ENCODE data around the gene EXOC4. TPM values are rescaled to one million over a fixed set of nuclear protein-coding genes. Genes with fewer than 3 reads are reported as not detected.

Gene EXOC4
- total RNA-seq, 1 experiment from 2014 or later: 75.8 TPM

- no peak overlapping the region for H2BK120ac ChIP-seq (ENCODE audit: low read depth, low read length, poor library complexity, severe bottlenecking)
- no peak for DNase-seq
- no peaks in the 10 kb centered on the region for H3K79me2 ChIP-seq (ENCODE audit: insufficient read depth, low read length)
- H3K56ac ChIP-seq (ENCODE audit: insufficient read length, low read depth, low read length): no peak overlapping the region
- no peak overlapping the region for H3K27ac ChIP-seq (ENCODE audit: insufficient read length, low read depth, low read length)
- no peaks in the 10 kb centered on the region for H4K20me1 ChIP-seq (ENCODE audit: control insufficient read depth, insufficient read depth, insufficient read length)
- no peak overlapping the region for H2BK20ac ChIP-seq (ENCODE audit: low read depth, low read length, poor library complexity, severe bottlenecking)
- H3K4ac ChIP-seq (ENCODE audit: low read depth, low read length): no peak overlapping the region
- no peak overlapping the region for H2BK12ac ChIP-seq (ENCODE audit: insufficient read length, low read depth, low read length)
- no peak overlapping the region for H3K9ac ChIP-seq (ENCODE audit: extremely low read depth, insufficient read length, low read length)
- Mint-ChIP-seq H3K36me3 (ENCODE audit: insufficient read depth in 1 of 3, low read depth in 3 of 3) (no peaks in the 10 kb centered on the region), H3K4me3 (no peak overlapping the region), H3K27ac (no peak overlapping the region), H3K9me3 (no peaks in the 10 kb centered on the region), H3K27me3 (ENCODE audit: low read depth) (no peaks in the 10 kb centered on the region), H3K4me1 (peaks cover 11 to 17% of the 10 kb centered on the region in 2 experiments)
- H2AFZ ChIP-seq (ENCODE audit: low read length): no peak overlapping the region
- no peak overlapping the region for H4K8ac ChIP-seq (replicated peaks; ENCODE audit: insufficient read length, low read depth, low read length)
- H3K4me1 ChIP-seq (ENCODE audit: insufficient read depth, low read length): no peaks in the 10 kb centered on the region; the same call in 1 of the 2 replicates
- no peak overlapping the region for H3T11ph ChIP-seq (ENCODE audit: low read length)
- H3K27me3 ChIP-seq (ENCODE audit: insufficient read depth, low read length): no peaks in the 10 kb centered on the region
- H3K79me1 ChIP-seq (ENCODE audit: insufficient read depth, low read depth, low read length, poor library complexity, severe bottlenecking): no peaks in the 10 kb centered on the region
- no peak overlapping the region for H2AK5ac ChIP-seq (ENCODE audit: insufficient read length, low read length)
- H3K9me3 ChIP-seq (ENCODE audit: control insufficient read depth, low read depth, low read length): no peaks in the 10 kb centered on the region
- H3K23me2 ChIP-seq (ENCODE audit: insufficient read length, low read depth, low read length, poor library complexity, severe bottlenecking): no peaks in the 10 kb centered on the region
- no peak overlapping the region for H3K4me2 ChIP-seq (ENCODE audit: insufficient read depth, insufficient read length, low read length)
- no peak overlapping the region for H3K23ac ChIP-seq (ENCODE audit: insufficient read length, low read depth, low read length)
- TF ChIP-seq CTCF (conservative IDR thresholded peaks at IDR 0.05): no peak
- H2BK5ac ChIP-seq (ENCODE audit: insufficient read length, low read length): no peak overlapping the region
- no CpG with 5 or more reads among the region's 1 CpG for WGBS (ENCODE audit: extremely low coverage, insufficient read length, low lambda C conversion rate)
- no peak overlapping the region for H4K91ac ChIP-seq (ENCODE audit: insufficient read length, low read depth, low read length)
- H3K14ac ChIP-seq (ENCODE audit: insufficient read depth, low read length): no peak overlapping the region
- no peak overlapping the region for H4K5ac ChIP-seq (ENCODE audit: insufficient read length, low read depth, low read length)
- H2BK15ac ChIP-seq (ENCODE audit: low read depth, low read length): no peak overlapping the region
- H3K18ac ChIP-seq (ENCODE audit: insufficient read length, low read depth, low read length): no peak overlapping the region
These were observed 516.8 kb downstream of the EXOC4 start for GRCh38 chr7:133769668-133770067.
